ENCODE results near the gene FRMD4B.

DNA sequence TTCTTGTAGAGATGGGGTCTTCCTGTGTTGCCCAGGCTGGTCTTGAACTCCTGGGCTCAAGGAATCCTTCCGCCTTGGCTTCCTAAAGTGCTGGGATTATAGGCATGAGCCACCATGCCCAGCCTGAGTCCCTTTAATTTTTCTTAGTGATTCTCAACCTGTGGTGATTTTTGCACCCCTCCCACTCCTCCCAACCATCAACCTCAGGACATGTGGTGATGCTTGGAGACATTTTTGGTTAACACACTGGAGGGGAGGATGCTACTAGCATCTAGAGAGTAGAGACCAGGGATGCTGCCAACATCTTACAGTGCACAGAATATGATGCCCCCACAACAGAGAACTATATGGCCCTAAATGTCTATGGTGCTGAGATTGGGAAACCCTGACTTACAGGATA is 180.5 kb downstream of the FRMD4B start:
- TF ChIP-seq, protein P1, sequence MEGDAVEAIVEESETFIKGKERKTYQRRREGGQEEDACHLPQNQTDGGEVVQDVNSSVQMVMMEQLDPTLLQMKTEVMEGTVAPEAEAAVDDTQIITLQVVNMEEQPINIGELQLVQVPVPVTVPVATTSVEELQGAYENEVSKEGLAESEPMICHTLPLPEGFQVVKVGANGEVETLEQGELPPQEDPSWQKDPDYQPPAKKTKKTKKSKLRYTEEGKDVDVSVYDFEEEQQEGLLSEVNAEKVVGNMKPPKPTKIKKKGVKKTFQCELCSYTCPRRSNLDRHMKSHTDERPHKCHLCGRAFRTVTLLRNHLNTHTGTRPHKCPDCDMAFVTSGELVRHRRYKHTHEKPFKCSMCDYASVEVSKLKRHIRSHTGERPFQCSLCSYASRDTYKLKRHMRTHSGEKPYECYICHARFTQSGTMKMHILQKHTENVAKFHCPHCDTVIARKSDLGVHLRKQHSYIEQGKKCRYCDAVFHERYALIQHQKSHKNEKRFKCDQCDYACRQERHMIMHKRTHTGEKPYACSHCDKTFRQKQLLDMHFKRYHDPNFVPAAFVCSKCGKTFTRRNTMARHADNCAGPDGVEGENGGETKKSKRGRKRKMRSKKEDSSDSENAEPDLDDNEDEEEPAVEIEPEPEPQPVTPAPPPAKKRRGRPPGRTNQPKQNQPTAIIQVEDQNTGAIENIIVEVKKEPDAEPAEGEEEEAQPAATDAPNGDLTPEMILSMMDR (IDR thresholded peaks at IDR 0.05) = no peak
- no peak for TF ChIP-seq POLR2A (IDR thresholded peaks at IDR 0.05)
